WTC11 (cell line): ENCODE measurements around the gene ZNF763. TPM values are rescaled to one million over a fixed set of nuclear protein-coding genes. Genes with fewer than 3 reads are reported as not detected.
"Not testable (repeated sequence)": the region's sequence is repeated elsewhere in the genome, so short reads cannot be mapped to it uniquely, and the experiment has no call there.

Source experiments
- ATAC-seq: fragments of 200-7000 bp; cut with Tn5 transposase; 2 replicates; pipeline ENCODE4 v1.10.0; 2021; ENCODE audit warnings: mild to moderate bottlenecking, moderate library complexity
- CTCF ChIA-PET: fragments of 300-600 bp; sonication (Branson Sonifier 250); formaldehyde crosslinking; loops from one replicate; lab custom pipeline; 2021; ENCODE audit warnings: antibody characterized with exemption; lab: Charles Lee
- POLR2A ChIA-PET: fragments of 350-600 bp; sonication (Branson Sonifier 250); formaldehyde crosslinking; loops from one replicate; lab custom pipeline; 2021; ENCODE audit warnings: antibody characterized with exemption; lab: Charles Lee
- DNase-seq: peaks from one replicate; pipeline ENCODE4 v3.0.0; 2021; ENCODE audit warnings: low spot score
- H3K27ac Mint-ChIP-seq: 2 replicates; pipeline ENCODE4 v1.8.0; 2021; ENCODE audit warnings: mixed read lengths
- H3K27me3 Mint-ChIP-seq: 2 replicates; pipeline ENCODE4 v1.8.0; 2021; ENCODE audit warnings: low read depth, mild to moderate bottlenecking, moderate library complexity, mixed read lengths
- H3K36me3 Mint-ChIP-seq: 2 replicates; pipeline ENCODE4 v1.8.0; 2021; ENCODE audit warnings: mixed read lengths
- H3K4me1 Mint-ChIP-seq: 2 replicates; pipeline ENCODE4 v1.8.0; 2022; ENCODE audit warnings: mixed read lengths
- H3K4me3 Mint-ChIP-seq: 2 replicates; pipeline ENCODE4 v1.8.0; 2021; ENCODE audit warnings: mild to moderate bottlenecking, moderate library complexity, mixed read lengths
- H3K9me3 Mint-ChIP-seq: 2 replicates; pipeline ENCODE4 v1.8.0; 2021; ENCODE audit warnings: mixed read lengths
- CBFB ChIP-seq: sonication (generic); formaldehyde crosslinking; IDR thresholded peaks from 2 replicates; pipeline ENCODE4 v1.8.1; 2022; ENCODE audit warnings: mild to moderate bottlenecking, low read depth, missing genetic modification reagents
- CREB1 ChIP-seq: sonication (generic); formaldehyde crosslinking; IDR thresholded peaks from 2 replicates; pipeline ENCODE4 v1.8.0; 2023; ENCODE audit warnings: mild to moderate bottlenecking, missing genetic modification reagents
- FOXP1 ChIP-seq: sonication (generic); formaldehyde crosslinking; IDR thresholded peaks from 2 replicates; pipeline ENCODE4 v1.8.0; 2022; ENCODE audit warnings: missing genetic modification reagents, mild to moderate bottlenecking, moderate library complexity, borderline replicate concordance
- GABPB1 ChIP-seq: sonication (generic); formaldehyde crosslinking; IDR thresholded peaks from 2 replicates; pipeline ENCODE4 v1.8.1; 2023; ENCODE audit warnings: mild to moderate bottlenecking, missing genetic modification reagents
- MXD4 ChIP-seq: fragments of 250-450 bp; sonication (Bioruptor Pico); IDR thresholded peaks from 2 replicates; pipeline ENCODE4 v1.8.0; 2021; ENCODE audit warnings: mild to moderate bottlenecking, moderate library complexity, borderline replicate concordance
- NR2C2 ChIP-seq: sonication (generic); formaldehyde crosslinking; IDR thresholded peaks from 2 replicates; pipeline ENCODE4 v1.8.0; 2022; ENCODE audit warnings: mild to moderate bottlenecking, missing genetic modification reagents
- NR3C1 ChIP-seq: sonication (generic); formaldehyde crosslinking; conservative IDR thresholded peaks from 2 replicates; pipeline ENCODE4 v1.8.1; 2023; ENCODE audit warnings: low read depth, mild to moderate bottlenecking, missing genetic modification reagents
- TEAD4 ChIP-seq: sonication (generic); formaldehyde crosslinking; IDR thresholded peaks from 2 replicates; pipeline ENCODE4 v1.8.0; 2022; ENCODE audit warnings: mild to moderate bottlenecking, missing genetic modification reagents
- ZBTB21 ChIP-seq: sonication (generic); formaldehyde crosslinking; IDR thresholded peaks from 2 replicates; pipeline ENCODE4 v1.8.1; 2023; ENCODE audit warnings: mild to moderate bottlenecking, missing genetic modification reagents, borderline replicate concordance
- ZNF396 ChIP-seq: fragments of 250-450 bp; sonication (Bioruptor Pico); IDR thresholded peaks from 2 replicates; pipeline ENCODE4 v1.8.0; 2021; ENCODE audit warnings: mild to moderate bottlenecking, moderate library complexity, borderline replicate concordance
- ZNF416 ChIP-seq: fragments of 250-450 bp; sonication (Bioruptor Pico); IDR thresholded peaks from 2 replicates; pipeline ENCODE4 v1.9.0; 2021; ENCODE audit warnings: mild to moderate bottlenecking, inconsistent platforms
- ZNF671 ChIP-seq: fragments of 250-450 bp; sonication (Bioruptor Pico); IDR thresholded peaks from 2 replicates; pipeline ENCODE4 v1.8.0; 2021; ENCODE audit warnings: mild to moderate bottlenecking
- total RNA-seq: library from RNA; stranded (reverse); gene quantifications from 3 replicates; pipeline ENCODE4 v1.2.3, GENCODE V29; 2021
- TF ChIP-seq, protein P1 (sequence below): sonication (generic); formaldehyde crosslinking; IDR thresholded peaks from 2 replicates; pipeline ENCODE4 v1.8.1; 2023; ENCODE audit warnings: mild to moderate bottlenecking, missing genetic modification reagents, moderate library complexity
- TF ChIP-seq, protein P2 (sequence below): fragments of 250-450 bp; sonication (Bioruptor Pico); IDR thresholded peaks from 2 replicates; pipeline ENCODE4 v1.9.0; 2021; ENCODE audit warnings: moderate library complexity, mild to moderate bottlenecking, inconsistent platforms, borderline replicate concordance
- TF ChIP-seq, protein P3 (sequence below): fragments of 250-450 bp; sonication (Bioruptor Pico); IDR thresholded peaks from 2 replicates; pipeline ENCODE4 v1.8.0; 2021; ENCODE audit warnings: mild to moderate bottlenecking
- TF ChIP-seq, protein P4 (sequence below): sonication (generic); formaldehyde crosslinking; IDR thresholded peaks from 2 replicates; pipeline ENCODE4 v1.8.0; 2023; ENCODE audit warnings: missing genetic modification reagents
- TF ChIP-seq, protein P5 (sequence below): fragments of 250-450 bp; sonication (Bioruptor Pico); IDR thresholded peaks from 2 replicates; pipeline ENCODE4 v1.9.0; 2021; ENCODE audit warnings: mild to moderate bottlenecking, borderline replicate concordance
- TF ChIP-seq, protein P6 (sequence below): sonication (generic); formaldehyde crosslinking; IDR thresholded peaks from 2 replicates; pipeline ENCODE4 v1.8.0; 2022; ENCODE audit warnings: mild to moderate bottlenecking, missing genetic modification reagents
- TF ChIP-seq, protein P7 (sequence below): sonication (generic); formaldehyde crosslinking; IDR thresholded peaks from 2 replicates; pipeline ENCODE4 v1.8.0; 2022; ENCODE audit warnings: mild to moderate bottlenecking, missing genetic modification reagents

The ZNF763 gene
- total RNA-seq, 1 experiment from 2014 or later = 2.9 TPM

DNA sequence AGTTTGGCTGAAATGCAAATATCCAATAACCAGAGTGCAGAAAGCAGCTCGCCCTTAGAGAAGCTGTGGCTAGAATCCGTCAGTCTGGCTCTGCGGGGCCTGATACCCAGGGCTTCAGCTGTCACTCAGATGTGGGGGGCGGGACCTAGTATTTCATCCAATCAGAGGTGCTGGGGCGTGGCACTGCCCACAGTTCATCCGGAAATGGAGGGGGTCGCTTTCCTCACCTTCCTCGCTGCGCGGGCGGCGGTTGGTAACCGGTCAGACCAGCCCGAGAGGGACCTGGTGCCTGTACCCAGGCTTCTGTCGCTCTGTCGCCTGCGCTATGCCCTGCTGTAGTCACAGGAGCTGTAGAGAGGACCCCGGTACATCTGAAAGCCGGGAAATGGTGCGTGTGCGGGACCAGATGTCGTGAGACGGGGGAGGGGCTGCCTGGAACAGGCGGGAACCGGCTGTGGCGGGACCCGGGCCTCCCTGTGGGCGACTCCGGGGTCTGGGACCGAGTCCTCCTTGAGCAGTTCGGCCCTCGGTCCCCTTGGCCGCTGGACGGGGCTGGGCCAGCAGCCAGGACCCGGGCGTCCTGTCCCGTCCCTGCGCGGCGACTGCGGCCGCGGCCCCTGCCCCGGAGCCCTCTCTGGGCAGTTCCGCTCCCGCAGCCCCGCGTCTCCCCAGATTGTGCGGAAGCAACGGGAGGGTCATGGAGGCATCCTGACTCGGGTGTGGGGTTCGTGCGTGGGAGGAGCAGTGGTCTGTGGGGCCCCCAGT is 39.8 kb upstream of the ZNF763 start, which contains the start of gene ZNF700 (continued):
- TF ChIP-seq, protein P1, sequence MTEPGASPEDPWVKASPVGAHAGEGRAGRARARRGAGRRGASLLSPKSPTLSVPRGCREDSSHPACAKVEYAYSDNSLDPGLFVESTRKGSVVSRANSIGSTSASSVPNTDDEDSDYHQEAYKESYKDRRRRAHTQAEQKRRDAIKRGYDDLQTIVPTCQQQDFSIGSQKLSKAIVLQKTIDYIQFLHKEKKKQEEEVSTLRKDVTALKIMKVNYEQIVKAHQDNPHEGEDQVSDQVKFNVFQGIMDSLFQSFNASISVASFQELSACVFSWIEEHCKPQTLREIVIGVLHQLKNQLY (CRISPR knock-in tag) = 0 out of 2 replicates have a peak, but pooled peaks have one; percentile 65
- TF ChIP-seq MXD4 (CRISPR knock-in tag) (no peak), ZBTB21 (CRISPR knock-in tag) (no peak), CREB1 (CRISPR knock-in tag) (no peak), NR3C1 (CRISPR knock-in tag) (no peak)
- TF ChIP-seq, protein P2, sequence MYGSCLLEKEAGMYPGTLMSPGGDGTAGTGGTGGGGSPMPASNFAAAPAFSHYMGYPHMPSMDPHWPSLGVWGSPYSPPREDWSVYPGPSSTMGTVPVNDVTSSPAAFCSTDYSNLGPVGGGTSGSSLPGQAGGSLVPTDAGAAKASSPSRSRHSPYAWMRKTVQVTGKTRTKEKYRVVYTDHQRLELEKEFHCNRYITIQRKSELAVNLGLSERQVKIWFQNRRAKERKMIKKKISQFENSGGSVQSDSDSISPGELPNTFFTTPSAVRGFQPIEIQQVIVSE (CRISPR knock-in tag) = no peak
- TF ChIP-seq, all 79 proteins: peak for 13

DNA sequence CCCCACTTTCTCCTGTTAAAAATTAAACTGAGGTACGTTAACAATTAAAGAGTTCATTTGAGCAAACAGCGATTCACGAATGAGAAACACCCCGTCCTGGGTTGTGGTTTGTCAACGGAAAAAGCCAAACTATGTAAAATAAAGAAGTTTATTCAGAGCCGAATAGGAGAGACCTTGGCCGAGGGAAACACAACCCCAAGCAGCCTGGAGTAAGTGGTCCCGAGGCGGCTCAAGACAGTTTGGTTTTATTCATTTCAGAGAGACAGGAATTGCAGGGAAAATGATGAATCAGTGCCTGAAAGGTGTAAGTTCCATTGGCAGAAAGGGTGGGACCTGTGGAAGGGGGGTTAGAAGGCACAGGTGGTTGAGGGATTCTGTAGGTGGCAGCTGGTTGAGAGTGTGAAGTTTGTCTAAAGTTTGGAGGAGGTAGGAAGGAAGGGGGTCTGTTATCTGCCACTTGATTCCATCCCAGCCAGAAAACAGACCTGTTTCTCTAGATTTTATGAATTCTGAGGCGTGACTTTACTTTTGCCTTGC is 39.1 kb upstream of the ZNF763 start:
- H3K27me3 Mint-ChIP-seq, DNase-seq, ATAC-seq, CTCF ChIA-PET, H3K9me3 Mint-ChIP-seq: not testable (repeated sequence)
- POLR2A ChIA-PET = interaction anchor here (1.0 to 2.7 kb wide), 3 partner anchors 62 to 231 kb away, joined by 3 to 18 read pairs (median 8); partner anchors contain the start of genes ZNF20 and ZNF625
- H3K36me3 Mint-ChIP-seq = peaks cover 11% of the 10 kb centered on the region
- H3K27ac Mint-ChIP-seq = peak overlapping the region; percentile 65
- H3K4me1 Mint-ChIP-seq = peaks cover 24% of the 10 kb centered on the region
- peak overlapping the region; percentile 96 for H3K4me3 Mint-ChIP-seq

DNA sequence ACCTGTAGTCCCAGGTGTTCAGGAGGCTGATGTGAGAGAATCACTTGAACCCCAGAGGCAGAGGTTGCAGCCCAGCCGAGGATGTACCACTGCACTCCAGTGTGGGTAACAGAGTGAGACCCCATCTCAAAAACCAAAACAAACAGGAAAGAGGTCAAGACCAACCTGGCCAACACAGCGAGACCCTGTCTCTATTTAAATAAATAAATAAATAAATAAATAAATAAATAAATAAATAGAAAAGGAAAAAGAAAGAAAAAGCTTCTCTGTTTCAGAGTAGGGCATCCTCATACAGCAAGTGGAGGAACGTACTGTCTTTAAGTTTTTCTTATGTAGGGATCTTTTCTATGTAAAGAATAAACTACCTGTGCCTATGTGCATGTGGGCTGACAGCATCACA is 37.6 kb upstream of the ZNF763 start:
- DNase-seq = no peak
- H3K36me3 Mint-ChIP-seq = peaks cover 19% of the 10 kb centered on the region
- no peak overlapping the region for H3K4me3 Mint-ChIP-seq
- ChIA-PET POLR2A (no interaction called here), CTCF (no interaction called here)
- no peak overlapping the region for H3K27ac Mint-ChIP-seq
- no peak for ATAC-seq
- peaks cover 24% of the 10 kb centered on the region for H3K4me1 Mint-ChIP-seq
- no peaks in the 10 kb centered on the region; the same call in 1 of the 2 replicates for H3K27me3 Mint-ChIP-seq
- no peaks in the 10 kb centered on the region; the same call in 1 of the 2 replicates for H3K9me3 Mint-ChIP-seq
- TF ChIP-seq TEAD4 (no peak), GABPB1 (CRISPR knock-in tag) (no peak), ZNF396 (CRISPR knock-in tag) (no peak), CBFB (no peak), FOXP1 (CRISPR knock-in tag) (no peak), NR2C2 (no peak), ZNF671 (CRISPR knock-in tag) (no peak), ZNF416 (CRISPR knock-in tag) (no peak)
- TF ChIP-seq, protein P3, sequence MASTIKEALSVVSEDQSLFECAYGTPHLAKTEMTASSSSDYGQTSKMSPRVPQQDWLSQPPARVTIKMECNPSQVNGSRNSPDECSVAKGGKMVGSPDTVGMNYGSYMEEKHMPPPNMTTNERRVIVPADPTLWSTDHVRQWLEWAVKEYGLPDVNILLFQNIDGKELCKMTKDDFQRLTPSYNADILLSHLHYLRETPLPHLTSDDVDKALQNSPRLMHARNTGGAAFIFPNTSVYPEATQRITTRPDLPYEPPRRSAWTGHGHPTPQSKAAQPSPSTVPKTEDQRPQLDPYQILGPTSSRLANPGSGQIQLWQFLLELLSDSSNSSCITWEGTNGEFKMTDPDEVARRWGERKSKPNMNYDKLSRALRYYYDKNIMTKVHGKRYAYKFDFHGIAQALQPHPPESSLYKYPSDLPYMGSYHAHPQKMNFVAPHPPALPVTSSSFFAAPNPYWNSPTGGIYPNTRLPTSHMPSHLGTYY = no peak
- TF ChIP-seq, protein P4, sequence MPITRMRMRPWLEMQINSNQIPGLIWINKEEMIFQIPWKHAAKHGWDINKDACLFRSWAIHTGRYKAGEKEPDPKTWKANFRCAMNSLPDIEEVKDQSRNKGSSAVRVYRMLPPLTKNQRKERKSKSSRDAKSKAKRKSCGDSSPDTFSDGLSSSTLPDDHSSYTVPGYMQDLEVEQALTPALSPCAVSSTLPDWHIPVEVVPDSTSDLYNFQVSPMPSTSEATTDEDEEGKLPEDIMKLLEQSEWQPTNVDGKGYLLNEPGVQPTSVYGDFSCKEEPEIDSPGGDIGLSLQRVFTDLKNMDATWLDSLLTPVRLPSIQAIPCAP (CRISPR knock-in tag) = no peak
- TF ChIP-seq, protein P5, sequence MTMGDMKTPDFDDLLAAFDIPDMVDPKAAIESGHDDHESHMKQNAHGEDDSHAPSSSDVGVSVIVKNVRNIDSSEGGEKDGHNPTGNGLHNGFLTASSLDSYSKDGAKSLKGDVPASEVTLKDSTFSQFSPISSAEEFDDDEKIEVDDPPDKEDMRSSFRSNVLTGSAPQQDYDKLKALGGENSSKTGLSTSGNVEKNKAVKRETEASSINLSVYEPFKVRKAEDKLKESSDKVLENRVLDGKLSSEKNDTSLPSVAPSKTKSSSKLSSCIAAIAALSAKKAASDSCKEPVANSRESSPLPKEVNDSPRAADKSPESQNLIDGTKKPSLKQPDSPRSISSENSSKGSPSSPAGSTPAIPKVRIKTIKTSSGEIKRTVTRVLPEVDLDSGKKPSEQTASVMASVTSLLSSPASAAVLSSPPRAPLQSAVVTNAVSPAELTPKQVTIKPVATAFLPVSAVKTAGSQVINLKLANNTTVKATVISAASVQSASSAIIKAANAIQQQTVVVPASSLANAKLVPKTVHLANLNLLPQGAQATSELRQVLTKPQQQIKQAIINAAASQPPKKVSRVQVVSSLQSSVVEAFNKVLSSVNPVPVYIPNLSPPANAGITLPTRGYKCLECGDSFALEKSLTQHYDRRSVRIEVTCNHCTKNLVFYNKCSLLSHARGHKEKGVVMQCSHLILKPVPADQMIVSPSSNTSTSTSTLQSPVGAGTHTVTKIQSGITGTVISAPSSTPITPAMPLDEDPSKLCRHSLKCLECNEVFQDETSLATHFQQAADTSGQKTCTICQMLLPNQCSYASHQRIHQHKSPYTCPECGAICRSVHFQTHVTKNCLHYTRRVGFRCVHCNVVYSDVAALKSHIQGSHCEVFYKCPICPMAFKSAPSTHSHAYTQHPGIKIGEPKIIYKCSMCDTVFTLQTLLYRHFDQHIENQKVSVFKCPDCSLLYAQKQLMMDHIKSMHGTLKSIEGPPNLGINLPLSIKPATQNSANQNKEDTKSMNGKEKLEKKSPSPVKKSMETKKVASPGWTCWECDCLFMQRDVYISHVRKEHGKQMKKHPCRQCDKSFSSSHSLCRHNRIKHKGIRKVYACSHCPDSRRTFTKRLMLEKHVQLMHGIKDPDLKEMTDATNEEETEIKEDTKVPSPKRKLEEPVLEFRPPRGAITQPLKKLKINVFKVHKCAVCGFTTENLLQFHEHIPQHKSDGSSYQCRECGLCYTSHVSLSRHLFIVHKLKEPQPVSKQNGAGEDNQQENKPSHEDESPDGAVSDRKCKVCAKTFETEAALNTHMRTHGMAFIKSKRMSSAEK (CRISPR knock-in tag) = no peak
- TF ChIP-seq, protein P6, sequence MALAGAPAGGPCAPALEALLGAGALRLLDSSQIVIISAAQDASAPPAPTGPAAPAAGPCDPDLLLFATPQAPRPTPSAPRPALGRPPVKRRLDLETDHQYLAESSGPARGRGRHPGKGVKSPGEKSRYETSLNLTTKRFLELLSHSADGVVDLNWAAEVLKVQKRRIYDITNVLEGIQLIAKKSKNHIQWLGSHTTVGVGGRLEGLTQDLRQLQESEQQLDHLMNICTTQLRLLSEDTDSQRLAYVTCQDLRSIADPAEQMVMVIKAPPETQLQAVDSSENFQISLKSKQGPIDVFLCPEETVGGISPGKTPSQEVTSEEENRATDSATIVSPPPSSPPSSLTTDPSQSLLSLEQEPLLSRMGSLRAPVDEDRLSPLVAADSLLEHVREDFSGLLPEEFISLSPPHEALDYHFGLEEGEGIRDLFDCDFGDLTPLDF (CRISPR knock-in tag) = no peak
- TF ChIP-seq, protein P7, sequence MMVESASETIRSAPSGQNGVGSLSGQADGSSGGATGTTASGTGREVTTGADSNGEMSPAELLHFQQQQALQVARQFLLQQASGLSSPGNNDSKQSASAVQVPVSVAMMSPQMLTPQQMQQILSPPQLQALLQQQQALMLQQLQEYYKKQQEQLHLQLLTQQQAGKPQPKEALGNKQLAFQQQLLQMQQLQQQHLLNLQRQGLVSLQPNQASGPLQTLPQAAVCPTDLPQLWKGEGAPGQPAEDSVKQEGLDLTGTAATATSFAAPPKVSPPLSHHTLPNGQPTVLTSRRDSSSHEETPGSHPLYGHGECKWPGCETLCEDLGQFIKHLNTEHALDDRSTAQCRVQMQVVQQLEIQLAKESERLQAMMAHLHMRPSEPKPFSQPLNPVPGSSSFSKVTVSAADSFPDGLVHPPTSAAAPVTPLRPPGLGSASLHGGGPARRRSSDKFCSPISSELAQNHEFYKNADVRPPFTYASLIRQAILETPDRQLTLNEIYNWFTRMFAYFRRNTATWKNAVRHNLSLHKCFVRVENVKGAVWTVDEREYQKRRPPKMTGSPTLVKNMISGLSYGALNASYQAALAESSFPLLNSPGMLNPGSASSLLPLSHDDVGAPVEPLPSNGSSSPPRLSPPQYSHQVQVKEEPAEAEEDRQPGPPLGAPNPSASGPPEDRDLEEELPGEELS (CRISPR knock-in tag) = no peak
